Measurements from ENCODE around the gene METTL9. TPM values are rescaled to one million over a fixed set of nuclear protein-coding genes. Genes with fewer than 3 reads are reported as not detected.

Gene METTL9
- total and polyA plus RNA-seq, 2 of the 13 experiments (the other 11 are each of a cell fraction or from before 2014, with no cell fraction given), result 123 to 204 TPM

DNA sequence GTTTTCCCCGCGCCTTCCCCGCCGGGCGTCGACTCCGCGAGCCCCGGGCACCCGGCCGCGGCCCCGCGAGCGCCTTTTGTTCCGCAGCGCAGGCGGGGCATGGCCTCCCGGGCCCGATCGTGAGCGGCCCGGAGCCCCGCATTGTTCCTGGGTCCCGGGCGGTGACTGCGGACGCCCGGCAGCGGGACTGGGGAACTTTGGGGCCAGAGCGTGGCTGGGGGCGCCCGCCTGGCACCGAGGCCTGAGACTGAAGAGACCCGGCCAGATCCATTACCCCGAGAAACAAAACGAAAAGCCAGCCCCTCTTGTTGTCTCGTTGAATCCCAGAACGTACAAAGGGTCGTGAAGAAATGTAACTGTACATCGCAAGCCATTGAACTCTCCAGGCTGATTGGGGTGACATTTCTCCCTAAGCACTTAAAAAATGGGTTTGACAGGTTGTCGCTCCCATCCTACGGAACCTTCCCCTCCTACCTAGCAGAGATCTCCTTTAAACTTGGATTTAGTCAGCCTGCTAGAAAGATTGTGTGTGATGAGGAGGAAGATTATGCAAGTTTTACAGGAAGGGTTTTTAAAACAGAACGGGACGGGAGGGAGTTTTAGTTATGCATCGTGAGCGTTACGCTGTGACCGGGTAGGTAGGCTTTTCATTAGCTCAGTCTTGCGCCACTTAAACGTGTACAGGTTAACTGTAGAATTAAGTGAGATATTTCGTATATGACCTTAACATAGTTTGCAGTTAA lies 825 bp downstream of the METTL9 start (continued):
- TF ChIP-seq, protein P1, sequence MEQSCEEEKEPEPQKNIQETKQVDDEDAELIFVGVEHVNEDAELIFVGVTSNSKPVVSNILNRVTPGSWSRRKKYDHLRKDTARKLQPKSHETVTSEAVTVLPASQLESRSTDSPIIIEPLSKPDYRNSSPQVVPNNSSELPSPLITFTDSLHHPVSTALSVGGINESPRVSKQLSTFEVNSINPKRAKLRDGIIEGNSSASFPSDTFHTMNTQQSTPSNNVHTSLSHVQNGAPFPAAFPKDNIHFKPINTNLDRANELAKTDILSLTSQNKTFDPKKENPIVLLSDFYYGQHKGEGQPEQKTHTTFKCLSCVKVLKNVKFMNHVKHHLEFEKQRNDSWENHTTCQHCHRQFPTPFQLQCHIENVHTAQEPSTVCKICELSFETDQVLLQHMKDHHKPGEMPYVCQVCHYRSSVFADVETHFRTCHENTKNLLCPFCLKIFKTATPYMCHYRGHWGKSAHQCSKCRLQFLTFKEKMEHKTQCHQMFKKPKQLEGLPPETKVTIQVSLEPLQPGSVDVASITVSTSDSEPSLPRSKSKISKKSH (CRISPR knock-in tag; IDR thresholded peaks at IDR 0.05; ENCODE audit: borderline replicate concordance), result no peak
- TF ChIP-seq, protein P2, sequence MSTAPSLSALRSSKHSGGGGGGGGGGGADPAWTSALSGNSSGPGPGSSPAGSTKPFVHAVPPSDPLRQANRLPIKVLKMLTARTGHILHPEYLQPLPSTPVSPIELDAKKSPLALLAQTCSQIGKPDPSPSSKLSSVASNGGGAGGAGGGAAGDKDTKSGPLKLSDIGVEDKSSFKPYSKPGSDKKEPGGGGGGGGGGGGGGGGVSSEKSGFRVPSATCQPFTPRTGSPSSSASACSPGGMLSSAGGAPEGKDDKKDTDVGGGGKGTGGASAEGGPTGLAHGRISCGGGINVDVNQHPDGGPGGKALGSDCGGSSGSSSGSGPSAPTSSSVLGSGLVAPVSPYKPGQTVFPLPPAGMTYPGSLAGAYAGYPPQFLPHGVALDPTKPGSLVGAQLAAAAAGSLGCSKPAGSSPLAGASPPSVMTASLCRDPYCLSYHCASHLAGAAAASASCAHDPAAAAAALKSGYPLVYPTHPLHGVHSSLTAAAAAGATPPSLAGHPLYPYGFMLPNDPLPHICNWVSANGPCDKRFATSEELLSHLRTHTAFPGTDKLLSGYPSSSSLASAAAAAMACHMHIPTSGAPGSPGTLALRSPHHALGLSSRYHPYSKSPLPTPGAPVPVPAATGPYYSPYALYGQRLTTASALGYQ (CRISPR knock-in tag; IDR thresholded peaks at IDR 0.05), result no peak
- TF ChIP-seq, protein P3, sequence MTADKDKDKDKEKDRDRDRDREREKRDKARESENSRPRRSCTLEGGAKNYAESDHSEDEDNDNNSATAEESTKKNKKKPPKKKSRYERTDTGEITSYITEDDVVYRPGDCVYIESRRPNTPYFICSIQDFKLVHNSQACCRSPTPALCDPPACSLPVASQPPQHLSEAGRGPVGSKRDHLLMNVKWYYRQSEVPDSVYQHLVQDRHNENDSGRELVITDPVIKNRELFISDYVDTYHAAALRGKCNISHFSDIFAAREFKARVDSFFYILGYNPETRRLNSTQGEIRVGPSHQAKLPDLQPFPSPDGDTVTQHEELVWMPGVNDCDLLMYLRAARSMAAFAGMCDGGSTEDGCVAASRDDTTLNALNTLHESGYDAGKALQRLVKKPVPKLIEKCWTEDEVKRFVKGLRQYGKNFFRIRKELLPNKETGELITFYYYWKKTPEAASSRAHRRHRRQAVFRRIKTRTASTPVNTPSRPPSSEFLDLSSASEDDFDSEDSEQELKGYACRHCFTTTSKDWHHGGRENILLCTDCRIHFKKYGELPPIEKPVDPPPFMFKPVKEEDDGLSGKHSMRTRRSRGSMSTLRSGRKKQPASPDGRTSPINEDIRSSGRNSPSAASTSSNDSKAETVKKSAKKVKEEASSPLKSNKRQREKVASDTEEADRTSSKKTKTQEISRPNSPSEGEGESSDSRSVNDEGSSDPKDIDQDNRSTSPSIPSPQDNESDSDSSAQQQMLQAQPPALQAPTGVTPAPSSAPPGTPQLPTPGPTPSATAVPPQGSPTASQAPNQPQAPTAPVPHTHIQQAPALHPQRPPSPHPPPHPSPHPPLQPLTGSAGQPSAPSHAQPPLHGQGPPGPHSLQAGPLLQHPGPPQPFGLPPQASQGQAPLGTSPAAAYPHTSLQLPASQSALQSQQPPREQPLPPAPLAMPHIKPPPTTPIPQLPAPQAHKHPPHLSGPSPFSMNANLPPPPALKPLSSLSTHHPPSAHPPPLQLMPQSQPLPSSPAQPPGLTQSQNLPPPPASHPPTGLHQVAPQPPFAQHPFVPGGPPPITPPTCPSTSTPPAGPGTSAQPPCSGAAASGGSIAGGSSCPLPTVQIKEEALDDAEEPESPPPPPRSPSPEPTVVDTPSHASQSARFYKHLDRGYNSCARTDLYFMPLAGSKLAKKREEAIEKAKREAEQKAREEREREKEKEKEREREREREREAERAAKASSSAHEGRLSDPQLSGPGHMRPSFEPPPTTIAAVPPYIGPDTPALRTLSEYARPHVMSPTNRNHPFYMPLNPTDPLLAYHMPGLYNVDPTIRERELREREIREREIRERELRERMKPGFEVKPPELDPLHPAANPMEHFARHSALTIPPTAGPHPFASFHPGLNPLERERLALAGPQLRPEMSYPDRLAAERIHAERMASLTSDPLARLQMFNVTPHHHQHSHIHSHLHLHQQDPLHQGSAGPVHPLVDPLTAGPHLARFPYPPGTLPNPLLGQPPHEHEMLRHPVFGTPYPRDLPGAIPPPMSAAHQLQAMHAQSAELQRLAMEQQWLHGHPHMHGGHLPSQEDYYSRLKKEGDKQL (CRISPR knock-in tag; IDR thresholded peaks at IDR 0.05; ENCODE audit: low read depth), result no peak
- TF ChIP-seq ZNF44 (CRISPR knock-in tag; IDR thresholded peaks at IDR 0.05) (no peak), ATRX (CRISPR knock-in tag; IDR thresholded peaks at IDR 0.05; ENCODE audit: borderline replicate concordance) (no peak), ZNF3 (CRISPR knock-in tag; IDR thresholded peaks at IDR 0.05) (0 out of 2 replicates have a peak, but pooled peaks have one; percentile 38), ZNF468 (CRISPR knock-in tag; IDR thresholded peaks at IDR 0.05) (no peak), ZBTB7A (CRISPR knock-in tag; IDR thresholded peaks at IDR 0.05) (no peak)
- TF ChIP-seq, protein P4, sequence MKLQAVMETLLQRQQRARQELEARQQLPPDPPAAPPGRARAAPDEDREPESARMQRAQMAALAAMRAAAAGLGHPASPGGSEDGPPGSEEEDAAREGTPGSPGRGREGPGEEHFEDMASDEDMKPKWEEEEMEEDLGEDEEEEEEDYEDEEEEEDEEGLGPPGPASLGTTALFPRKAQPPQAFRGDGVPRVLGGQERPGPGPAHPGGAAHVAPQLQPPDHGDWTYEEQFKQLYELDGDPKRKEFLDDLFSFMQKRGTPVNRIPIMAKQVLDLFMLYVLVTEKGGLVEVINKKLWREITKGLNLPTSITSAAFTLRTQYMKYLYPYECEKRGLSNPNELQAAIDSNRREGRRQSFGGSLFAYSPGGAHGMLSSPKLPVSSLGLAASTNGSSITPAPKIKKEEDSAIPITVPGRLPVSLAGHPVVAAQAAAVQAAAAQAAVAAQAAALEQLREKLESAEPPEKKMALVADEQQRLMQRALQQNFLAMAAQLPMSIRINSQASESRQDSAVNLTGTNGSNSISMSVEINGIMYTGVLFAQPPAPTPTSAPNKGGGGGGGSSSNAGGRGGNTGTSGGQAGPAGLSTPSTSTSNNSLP (IDR thresholded peaks at IDR 0.05; ENCODE audit: low read depth, low read length), result no peak
- TF ChIP-seq, protein P5, sequence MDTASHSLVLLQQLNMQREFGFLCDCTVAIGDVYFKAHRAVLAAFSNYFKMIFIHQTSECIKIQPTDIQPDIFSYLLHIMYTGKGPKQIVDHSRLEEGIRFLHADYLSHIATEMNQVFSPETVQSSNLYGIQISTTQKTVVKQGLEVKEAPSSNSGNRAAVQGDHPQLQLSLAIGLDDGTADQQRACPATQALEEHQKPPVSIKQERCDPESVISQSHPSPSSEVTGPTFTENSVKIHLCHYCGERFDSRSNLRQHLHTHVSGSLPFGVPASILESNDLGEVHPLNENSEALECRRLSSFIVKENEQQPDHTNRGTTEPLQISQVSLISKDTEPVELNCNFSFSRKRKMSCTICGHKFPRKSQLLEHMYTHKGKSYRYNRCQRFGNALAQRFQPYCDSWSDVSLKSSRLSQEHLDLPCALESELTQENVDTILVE (CRISPR knock-in tag; IDR thresholded peaks at IDR 0.05), result 0 out of 2 replicates have a peak, but pooled peaks have one; percentile 48
- TF ChIP-seq, protein P6, sequence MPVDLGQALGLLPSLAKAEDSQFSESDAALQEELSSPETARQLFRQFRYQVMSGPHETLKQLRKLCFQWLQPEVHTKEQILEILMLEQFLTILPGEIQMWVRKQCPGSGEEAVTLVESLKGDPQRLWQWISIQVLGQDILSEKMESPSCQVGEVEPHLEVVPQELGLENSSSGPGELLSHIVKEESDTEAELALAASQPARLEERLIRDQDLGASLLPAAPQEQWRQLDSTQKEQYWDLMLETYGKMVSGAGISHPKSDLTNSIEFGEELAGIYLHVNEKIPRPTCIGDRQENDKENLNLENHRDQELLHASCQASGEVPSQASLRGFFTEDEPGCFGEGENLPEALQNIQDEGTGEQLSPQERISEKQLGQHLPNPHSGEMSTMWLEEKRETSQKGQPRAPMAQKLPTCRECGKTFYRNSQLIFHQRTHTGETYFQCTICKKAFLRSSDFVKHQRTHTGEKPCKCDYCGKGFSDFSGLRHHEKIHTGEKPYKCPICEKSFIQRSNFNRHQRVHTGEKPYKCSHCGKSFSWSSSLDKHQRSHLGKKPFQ (CRISPR knock-in tag; IDR thresholded peaks at IDR 0.05; ENCODE audit: insufficient replicate concordance), result no peak

All from HepG2 (cell line).